GM18951 (cell line): Measurements from ENCODE around the gene HECW1.

ENCODE experiments used
- POLR2A ChIP-seq: IDR thresholded peaks from 4 replicates; pipeline ENCODE4 v1.6.1; 2011; ENCODE audit warnings: mild to moderate bottlenecking; ENCODE audit not compliant: insufficient read length, insufficient read depth; ENCODE audit errors: extremely low read depth
- in situ Hi-C: fragments of 300-500 bp; cut with MboI; formaldehyde crosslinking; loops from one replicate; pipeline ENCODE4 v1.12.0; 2022; ENCODE audit warnings: low sequenced_read_pairs, mixed read lengths, inconsistent platforms; ENCODE audit not compliant: unreplicated experiment

HECW1 gene

GRCh38 chr7:43489257-43489656, 376.8 kb downstream of the HECW1 start:
- in situ Hi-C loops, result no loop called here
- TF ChIP-seq POLR2A, result no peak

DNA sequence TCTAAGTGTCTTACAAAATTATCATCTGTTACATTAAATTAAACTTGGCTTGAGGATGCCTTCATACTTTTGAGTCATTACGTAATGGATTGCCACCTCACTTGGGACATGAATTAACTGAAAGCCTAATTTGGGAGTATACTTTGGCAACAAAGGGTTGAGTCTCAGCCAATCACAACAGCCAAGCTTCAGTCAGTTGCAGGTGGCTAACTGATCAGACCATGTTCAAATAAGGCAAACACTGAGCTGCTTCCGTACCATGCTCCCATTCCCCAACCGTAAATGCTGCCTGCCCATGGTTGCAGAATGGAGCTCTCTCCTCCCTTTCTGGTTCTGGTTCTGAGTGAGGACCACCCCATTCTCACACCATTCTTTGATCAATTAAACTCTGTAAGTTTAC, 377.6 kb downstream of the HECW1 start:
- no peak for TF ChIP-seq POLR2A
- in situ Hi-C loops, result no loop called here

DNA sequence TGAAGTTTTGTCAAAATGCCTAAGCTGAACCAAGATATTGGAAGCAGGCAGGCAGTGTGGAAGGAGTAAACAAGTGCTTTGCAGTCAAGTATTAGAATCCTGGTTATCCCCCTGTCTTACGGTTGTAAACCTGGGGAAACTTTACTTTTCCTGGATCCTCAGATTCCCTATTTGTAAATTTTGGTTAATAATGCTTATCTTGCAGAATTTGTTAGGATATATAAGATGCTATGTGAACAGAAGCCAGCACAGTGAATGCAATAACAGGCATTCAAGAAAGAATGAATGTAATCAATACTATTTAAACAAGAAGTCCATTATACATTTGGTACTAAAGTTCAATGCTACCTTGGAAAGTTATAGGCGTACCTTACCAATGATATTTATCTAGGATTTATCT, 378.7 kb downstream of the HECW1 start:
- in situ Hi-C loops, result no loop called here
- TF ChIP-seq POLR2A, result no peak

- no peak for TF ChIP-seq POLR2A
- in situ Hi-C loops, result no loop called here
Measured at GRCh38 chr7:43491984-43492383, 379.5 kb downstream of the HECW1 start.

DNA sequence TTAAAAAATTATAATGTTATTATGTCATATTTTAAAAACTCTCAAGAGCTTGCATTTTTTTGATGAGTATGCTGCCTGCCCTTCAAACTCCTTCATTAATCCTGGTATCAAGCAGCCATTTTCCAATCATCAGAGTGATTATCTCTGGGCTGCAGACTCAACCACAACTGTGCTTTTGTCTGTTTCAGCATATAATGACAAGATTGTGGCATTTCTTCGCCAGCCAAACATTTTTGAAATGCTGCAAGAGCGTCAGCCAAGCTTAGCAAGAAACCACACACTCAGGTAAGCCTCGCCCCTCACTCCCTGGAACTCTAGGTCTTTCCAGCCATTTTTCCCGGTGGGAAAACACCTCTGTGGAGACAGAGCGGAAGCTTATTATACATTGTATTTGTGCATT, 380.4 kb downstream of the HECW1 start:
- in situ Hi-C loops, result no loop called here

DNA sequence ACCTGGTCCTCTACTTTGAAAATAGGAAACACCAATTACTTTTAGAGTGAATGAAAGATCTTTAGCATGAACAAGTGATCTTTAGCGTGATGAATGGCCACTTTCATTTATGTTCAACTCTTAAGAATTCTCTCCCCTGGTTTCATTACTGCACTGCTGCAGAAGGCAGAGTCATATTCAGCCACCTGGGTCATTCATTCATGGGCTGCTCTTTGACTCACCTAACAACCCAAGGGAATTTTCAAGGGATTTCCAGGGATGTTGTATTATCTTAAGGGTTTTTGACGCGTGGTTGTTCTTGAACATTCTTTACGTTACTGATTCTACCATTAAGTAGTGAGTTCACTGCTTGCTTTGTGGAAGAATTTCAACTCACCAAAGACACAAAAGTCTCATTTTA, 383.1 kb downstream of the HECW1 start:
- TF ChIP-seq POLR2A, result no peak
- in situ Hi-C loops, result no loop called here

More for the DNA sequence above, 380.4 kb downstream of the HECW1 start:
- TF ChIP-seq POLR2A, result no peak

GRCh38 chr7:43496596-43496995, 384.1 kb downstream of the HECW1 start:
- in situ Hi-C loops, result no loop called here
- TF ChIP-seq POLR2A, result no peak

- no peak for TF ChIP-seq POLR2A
- in situ Hi-C loops, result no loop called here
Measured at GRCh38 chr7:43501870-43502269, 389.4 kb downstream of the HECW1 start.

DNA sequence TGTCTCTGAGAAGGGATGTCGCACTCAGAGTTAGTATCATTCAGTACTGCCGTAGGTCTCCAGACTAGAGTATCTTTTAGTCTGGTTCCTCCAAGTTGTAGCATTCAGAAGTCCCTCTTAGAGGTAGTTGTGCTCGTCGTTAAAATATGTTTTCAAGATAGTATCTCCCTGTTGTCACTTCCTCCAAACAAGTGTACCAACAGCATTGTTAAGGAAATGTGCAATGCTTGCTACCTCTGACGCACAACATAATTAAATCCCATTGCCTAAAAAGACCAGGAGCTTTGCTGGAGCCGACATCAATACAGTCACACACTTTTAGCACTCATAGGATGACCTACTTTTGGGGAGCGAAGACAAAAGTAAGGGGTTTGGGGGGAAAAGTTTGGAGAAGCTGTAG, 390.5 kb downstream of the HECW1 start:
- no peak for TF ChIP-seq POLR2A
- in situ Hi-C loops, result no loop called here

GRCh38 chr7:43505412-43505811, 393.0 kb downstream of the HECW1 start:
- TF ChIP-seq POLR2A, result no peak
- in situ Hi-C loops, result no loop called here

DNA sequence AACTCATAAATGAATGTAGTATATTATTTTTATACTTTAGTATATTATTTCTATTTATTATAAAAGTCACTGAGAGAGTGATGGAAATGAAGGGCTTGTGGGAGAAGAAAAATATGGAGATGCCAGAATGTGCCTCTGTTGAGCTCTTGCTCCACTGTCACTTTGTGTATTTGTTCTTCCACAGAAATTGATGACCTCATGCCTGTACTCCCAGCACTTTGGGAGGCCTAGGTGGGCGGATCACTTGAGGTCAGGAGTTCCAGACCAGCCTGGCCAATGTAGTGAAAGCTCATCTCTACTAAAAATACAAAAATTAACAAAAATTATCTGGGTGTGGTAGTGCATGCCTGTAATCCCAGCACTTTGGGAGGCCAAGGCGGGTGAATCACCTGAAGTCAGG, 394.0 kb downstream of the HECW1 start:
- TF ChIP-seq POLR2A, result no peak
- in situ Hi-C loops, result no loop called here

- TF ChIP-seq POLR2A, result no peak
- in situ Hi-C loops, result no loop called here
Measured at GRCh38 chr7:43508461-43508860, 396.0 kb downstream of the HECW1 start.

- no peak for TF ChIP-seq POLR2A
- in situ Hi-C loops, result no loop called here
Measured at GRCh38 chr7:43509906-43510305, 397.5 kb downstream of the HECW1 start.

- in situ Hi-C loops, result no loop called here
- no peak for TF ChIP-seq POLR2A
Measured at GRCh38 chr7:43511029-43511428, 398.6 kb downstream of the HECW1 start.

DNA sequence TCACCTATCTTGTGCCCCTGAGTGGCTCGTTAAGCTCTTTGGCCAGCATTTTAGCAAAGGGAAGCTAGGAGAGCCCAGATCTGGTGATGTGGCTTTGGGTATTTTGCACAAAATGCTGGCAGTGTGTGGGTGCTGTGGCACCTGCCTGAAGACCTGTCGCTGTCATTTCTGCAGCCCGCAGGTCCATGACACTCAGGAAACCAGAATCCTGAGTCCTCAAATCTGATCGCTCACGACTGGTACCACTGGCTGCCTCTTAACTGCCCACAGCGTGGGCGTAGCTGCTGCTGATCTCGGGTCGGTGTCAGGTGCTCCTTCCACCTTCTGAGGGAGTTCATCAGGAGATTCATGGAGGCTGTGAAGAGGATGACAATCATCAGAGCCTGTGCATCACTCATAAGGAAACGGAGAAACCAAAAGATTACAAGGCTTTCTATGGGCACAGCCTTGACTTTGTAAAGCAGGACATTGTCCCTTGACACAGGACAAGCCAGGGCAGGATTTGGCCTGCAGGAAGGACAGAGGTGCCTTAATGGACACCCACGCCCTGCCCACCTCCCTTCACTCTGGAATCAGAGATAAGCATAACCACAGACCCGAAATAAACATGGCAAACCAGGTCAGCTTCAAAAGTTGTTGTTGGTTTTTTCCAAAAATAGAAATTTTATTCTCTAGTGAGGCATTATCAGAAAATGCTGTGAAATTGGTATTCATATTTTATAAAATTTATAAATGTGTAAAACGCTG, 399.5 kb downstream of the HECW1 start:
- TF ChIP-seq POLR2A, result no peak
- in situ Hi-C loops, result no loop called here

DNA sequence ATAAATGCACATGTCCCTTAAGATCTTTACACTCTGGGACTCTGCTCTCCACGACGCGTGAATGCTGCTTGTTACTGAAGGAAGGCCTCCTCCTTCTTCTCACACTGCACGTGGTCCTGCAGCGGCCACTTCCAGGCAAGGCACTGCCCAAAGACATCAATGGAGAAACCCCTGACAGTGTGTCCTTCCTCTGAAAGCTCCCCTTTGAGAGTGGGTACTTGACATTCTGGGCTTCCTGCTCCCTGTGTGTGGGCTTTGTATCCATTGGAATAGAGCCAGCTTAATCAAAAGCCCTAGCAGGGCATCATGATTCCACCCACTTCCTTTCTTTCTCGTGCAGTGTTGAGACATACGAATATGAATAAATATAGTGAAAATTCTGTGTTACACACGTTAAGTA, 400.8 kb downstream of the HECW1 start:
- in situ Hi-C loops, result no loop called here
- TF ChIP-seq POLR2A, result no peak
